Body of pancreas (tissue), 4 donors: ENCODE results near the gene C12orf57.

Source experiments
- CTCF ChIP-seq, 7 experiments: fragments of 450-650 bp in 4 of 7; fragments of 200-600 bp in 3 of 7; sonication (generic) in 3 of 7; IDR thresholded peaks; one replicate each; pipeline ENCODE4 v1.5.1; 2016 to 2019; ENCODE audit warnings: antibody characterized with exemption in 7 of 7
- POLR2A ChIP-seq, 3 donors: fragments of 450-650 bp; IDR thresholded peaks; one replicate each; pipeline ENCODE4 v1.6.1; 2016; ENCODE audit warnings: antibody characterized with exemption in 3 of 3, mild to moderate bottlenecking in 2 of 3

- no peak for TF ChIP-seq CTCF (IDR thresholded peaks at IDR 0.05)
- TF ChIP-seq POLR2A (IDR thresholded peaks at IDR 0.05): no peak
These were observed 21.9 kb downstream of the C12orf57 start for GRCh38 chr12:6965714-6966113.
